22Rv1 (cell line): ENCODE measurements around the gene IER2.
A peak's percentile ranks its signal among the peaks of the same experiment; 100 is the strongest.
"Not testable (repeated sequence)": the region's sequence is repeated elsewhere in the genome, so short reads cannot be mapped to it uniquely, and the experiment has no call there.

Experiments
- H3K27ac ChIP-seq: fragments of 450-650 bp; 2 replicates; pipeline ENCODE4 v1.5.1; 2017
- ZFX ChIP-seq: fragments of 450-650 bp; IDR thresholded peaks from 2 replicates; pipeline ENCODE4 v1.6.1; 2017; ENCODE audit warnings: antibody characterized with exemption, borderline replicate concordance
- TF ChIP-seq, protein P1 (sequence below): fragments of 450-650 bp; IDR thresholded peaks from 2 replicates; pipeline ENCODE4 v1.5.1; 2017; ENCODE audit warnings: mild to moderate bottlenecking

IER2 gene

DNA sequence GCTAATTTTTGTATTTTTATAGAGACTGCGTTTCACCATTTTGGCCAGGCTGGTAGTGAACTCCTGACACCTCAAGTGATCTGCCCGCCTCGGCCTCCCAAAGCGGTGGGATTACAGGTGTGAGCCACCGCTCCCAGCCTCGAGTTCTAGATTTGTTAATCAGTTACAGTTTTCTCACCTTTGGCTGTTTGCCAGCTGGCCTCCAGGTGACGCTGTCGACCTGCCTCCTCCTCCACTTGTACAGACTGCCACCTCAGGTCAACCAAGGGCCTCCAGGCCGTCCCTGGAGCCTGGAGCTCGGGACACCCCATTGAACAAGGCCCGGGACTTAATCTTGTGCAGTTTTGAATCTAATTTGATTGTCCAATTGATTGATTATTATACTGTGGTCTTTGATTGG, 45.5 kb downstream of the IER2 start:
- no peak overlapping the region for H3K27ac ChIP-seq
- TF ChIP-seq, protein P1, sequence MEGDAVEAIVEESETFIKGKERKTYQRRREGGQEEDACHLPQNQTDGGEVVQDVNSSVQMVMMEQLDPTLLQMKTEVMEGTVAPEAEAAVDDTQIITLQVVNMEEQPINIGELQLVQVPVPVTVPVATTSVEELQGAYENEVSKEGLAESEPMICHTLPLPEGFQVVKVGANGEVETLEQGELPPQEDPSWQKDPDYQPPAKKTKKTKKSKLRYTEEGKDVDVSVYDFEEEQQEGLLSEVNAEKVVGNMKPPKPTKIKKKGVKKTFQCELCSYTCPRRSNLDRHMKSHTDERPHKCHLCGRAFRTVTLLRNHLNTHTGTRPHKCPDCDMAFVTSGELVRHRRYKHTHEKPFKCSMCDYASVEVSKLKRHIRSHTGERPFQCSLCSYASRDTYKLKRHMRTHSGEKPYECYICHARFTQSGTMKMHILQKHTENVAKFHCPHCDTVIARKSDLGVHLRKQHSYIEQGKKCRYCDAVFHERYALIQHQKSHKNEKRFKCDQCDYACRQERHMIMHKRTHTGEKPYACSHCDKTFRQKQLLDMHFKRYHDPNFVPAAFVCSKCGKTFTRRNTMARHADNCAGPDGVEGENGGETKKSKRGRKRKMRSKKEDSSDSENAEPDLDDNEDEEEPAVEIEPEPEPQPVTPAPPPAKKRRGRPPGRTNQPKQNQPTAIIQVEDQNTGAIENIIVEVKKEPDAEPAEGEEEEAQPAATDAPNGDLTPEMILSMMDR, result peak; percentile 25; the same call in 1 of the 2 replicates
- no peak for TF ChIP-seq ZFX

DNA sequence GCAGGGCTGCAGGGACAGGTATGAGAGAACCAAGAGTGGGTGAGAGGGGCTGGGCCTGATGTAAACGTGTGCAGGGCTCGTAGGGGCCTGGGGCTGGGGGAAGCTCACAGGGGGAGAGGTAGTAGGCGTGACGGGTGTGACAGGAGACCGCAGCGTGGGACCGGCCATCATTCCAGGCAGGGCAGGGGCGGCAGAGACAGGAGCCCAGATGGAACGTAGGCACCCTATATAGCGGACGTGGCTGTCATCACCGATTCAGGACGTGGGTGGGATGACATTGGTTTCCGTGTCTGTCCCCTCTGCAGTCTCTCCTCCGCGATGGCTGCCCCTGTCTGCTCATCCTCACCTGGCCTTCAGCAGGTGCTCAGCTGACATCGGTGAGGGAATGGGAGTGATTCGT, 48.4 kb downstream of the IER2 start:
- TF ChIP-seq, protein P1, result no peak
- TF ChIP-seq ZFX, result no peak
- H3K27ac ChIP-seq, result no peak overlapping the region

GRCh38 chr19:13202112-13202511, 51.9 kb downstream of the IER2 start:
- H3K27ac ChIP-seq, result not testable (repeated sequence)
